HCT116 (cell line): ENCODE results near the gene SLC29A1. TPM values are rescaled to one million over a fixed set of nuclear protein-coding genes. Genes with fewer than 3 reads are reported as not detected.

Experiments
- ATAC-seq: fragments of 200-7000 bp; cut with Tn5 transposase; 2 replicates; pipeline ENCODE4 v1.9.1; 2020; ENCODE audit warnings: mild to moderate bottlenecking, moderate library complexity
- BruUV-seq: library from RNA; stranded (reverse); fragments of 400-500 nt; replicated peaks from 2 replicates; lab custom pipeline; 2021; lab: Mats Ljungman, UMichigan
- CTCF ChIA-PET: fragments of 300-600 bp; sonication (Branson Sonifier 250); formaldehyde crosslinking; loops from one replicate; lab custom pipeline; 2021; ENCODE audit warnings: antibody characterized with exemption; lab: Charles Lee
- POLR2A ChIA-PET: fragments of 300-600, 350-600 bp; sonication (Branson Sonifier 250); formaldehyde crosslinking; loops from one replicate; lab custom pipeline; 2021; ENCODE audit warnings: antibody characterized with exemption; lab: Charles Lee
- RAD21 ChIA-PET, 2 experiments: fragments of 300-600 bp; sonication (Branson Sonifier 250); formaldehyde crosslinking; loops; one replicate each; lab custom pipeline; 2023; ENCODE audit warnings: low total read pairs in 2 of 2; ENCODE audit not compliant: uncharacterized antibody in 2 of 2, unreplicated experiment in 2 of 2, low non-redundant PET in 1 of 2; lab: Charles Lee
- DNase-seq: peaks from one replicate; pipeline ENCODE4 v3.0.0-alpha.2; 2010; ENCODE audit warnings: low read depth, low spot score
- H2AFZ ChIP-seq: fragments of 200-600 bp; shearing (Covaris generic), sonication (generic); 2 replicates; pipeline ENCODE4 v1.6.1; 2017; ENCODE audit warnings: low read depth, mixed run types, mixed read lengths, antibody characterized with exemption, low read length; ENCODE audit not compliant: poor library complexity, severe bottlenecking
- H3K27ac ChIP-seq: 2 replicates; pipeline ENCODE4 v1.5.1; 2012; ENCODE audit warnings: low read depth, low read length
- H3K27me3 ChIP-seq: fragments of 200-600 bp; sonication (generic); 2 replicates; pipeline ENCODE4 v1.6.1; 2016; ENCODE audit warnings: mixed run types, low read length, mixed read lengths; ENCODE audit not compliant: insufficient read depth
- H3K36me3 ChIP-seq, 2 experiments: fragments of 200-500 bp in 1 of 2; fragments of 200-600 bp in 1 of 2; sonication (Bioruptor generic) in 1 of 2; sonication (generic) in 1 of 2; 2 replicates each; pipeline versions ENCODE4 v1.5.1 to v1.6.1; 2014 to 2016; ENCODE audit warnings: low read length in 2 of 2, inconsistent platforms in 1 of 2, mixed read lengths in 1 of 2, mixed run types in 1 of 2; ENCODE audit not compliant: insufficient read depth in 2 of 2, control insufficient read depth in 1 of 2
- H3K4me1 ChIP-seq, 2 experiments: fragments of 200-600 bp in 1 of 2; sonication (generic) in 1 of 2; 2 replicates each; pipeline versions ENCODE4 v1.5.1 to v1.6.1; 2012 to 2017; ENCODE audit warnings: low read length in 2 of 2, inconsistent platforms in 1 of 2, mild to moderate bottlenecking in 1 of 2, mixed read lengths in 1 of 2, mixed run types in 1 of 2, moderate library complexity in 1 of 2; ENCODE audit not compliant: insufficient read depth in 2 of 2, control insufficient read depth in 1 of 2
- H3K4me2 ChIP-seq: fragments of 200-600 bp; sonication (generic); 2 replicates; pipeline ENCODE4 v1.6.1; 2017; ENCODE audit warnings: mixed run types, low read length, mixed read lengths
- H3K4me3 ChIP-seq, 2 experiments: fragments of 200-600 bp in 1 of 2; sonication (generic) in 1 of 2; replicated peaks in 1 of 2; 2 replicates each; pipeline ENCODE4 v1.5.1; 2011 to 2016; ENCODE audit warnings: low read length in 2 of 2, control low read depth in 1 of 2, low read depth in 1 of 2, mild to moderate bottlenecking in 1 of 2, mixed read lengths in 1 of 2, mixed run types in 1 of 2
- H3K79me2 ChIP-seq: fragments of 200-600 bp; sonication (generic); 2 replicates; pipeline ENCODE4 v1.6.1; 2017; ENCODE audit warnings: mild to moderate bottlenecking, mixed run types, low read length, moderate library complexity, mixed read lengths; ENCODE audit not compliant: insufficient read depth
- H3K9ac ChIP-seq: fragments of 200-600 bp; sonication (generic); 2 replicates; pipeline ENCODE4 v1.6.1; 2016; ENCODE audit warnings: low read length, mixed read lengths
- H3K9me2 ChIP-seq: fragments of 200-600 bp; sonication (generic), shearing (Covaris generic); 2 replicates; pipeline ENCODE4 v1.6.1; 2017; ENCODE audit warnings: mixed run types, mild to moderate bottlenecking, moderate library complexity; ENCODE audit not compliant: insufficient read depth
- H3K9me3 ChIP-seq, 2 experiments: fragments of 200-500 bp in 1 of 2; fragments of 200-600 bp in 1 of 2; sonication (Bioruptor generic) in 1 of 2; sonication (generic) in 1 of 2; 2 replicates each; pipeline ENCODE4 v1.6.1; 2014 to 2017; ENCODE audit warnings: low read length in 2 of 2, mixed read lengths in 2 of 2, inconsistent platforms in 1 of 2, low read depth in 1 of 2, mild to moderate bottlenecking in 1 of 2, mixed run types in 1 of 2, moderate library complexity in 1 of 2; ENCODE audit not compliant: control insufficient read depth in 1 of 2, insufficient read depth in 1 of 2
- H4K20me1 ChIP-seq: fragments of 200-600 bp; sonication (generic), shearing (Covaris generic); 2 replicates; pipeline ENCODE4 v1.6.1; 2017; ENCODE audit warnings: mixed run types, mild to moderate bottlenecking, moderate library complexity; ENCODE audit not compliant: insufficient read depth
- CEBPB ChIP-seq: IDR thresholded peaks from 2 replicates; pipeline ENCODE4 v1.6.1; 2012; ENCODE audit warnings: low read depth
- EGR1 ChIP-seq: IDR thresholded peaks from 2 replicates; pipeline ENCODE4 v1.6.1; 2012; ENCODE audit warnings: low read depth
- ELF1 ChIP-seq: IDR thresholded peaks from 2 replicates; pipeline ENCODE4 v1.6.1; 2012; ENCODE audit warnings: low read depth, borderline replicate concordance
- EZH2 ChIP-seq: fragments of 200-600 bp; sonication (generic); IDR thresholded peaks from 2 replicates; pipeline ENCODE4 v1.6.1; 2017; ENCODE audit warnings: antibody characterized with exemption, mixed run types
- FOSL1 ChIP-seq: IDR thresholded peaks from 2 replicates; pipeline ENCODE4 v1.6.1; 2012; ENCODE audit warnings: low read depth
- JUND ChIP-seq: IDR thresholded peaks from 2 replicates; pipeline ENCODE4 v1.6.1; 2012
- POLR2A ChIP-seq: IDR thresholded peaks from 2 replicates; pipeline ENCODE4 v1.7.0; 2011; ENCODE audit warnings: borderline replicate concordance; ENCODE audit not compliant: insufficient read depth, insufficient read length; ENCODE audit errors: extremely low read depth
- POLR2AphosphoS5 ChIP-seq: IDR thresholded peaks from 2 replicates; pipeline ENCODE4 v1.6.1; 2011; ENCODE audit warnings: mild to moderate bottlenecking, low read depth, low read length, moderate library complexity
- SIN3A ChIP-seq: IDR thresholded peaks from 2 replicates; pipeline ENCODE4 v1.6.1; 2012; ENCODE audit warnings: low read depth
- TCF7L2 ChIP-seq: IDR thresholded peaks from 2 replicates; pipeline ENCODE4 v1.7.0; 2011; ENCODE audit warnings: borderline replicate concordance, inconsistent platforms; ENCODE audit not compliant: insufficient read depth, insufficient read length; ENCODE audit errors: extremely low read depth
- YY1 ChIP-seq: IDR thresholded peaks from 2 replicates; pipeline ENCODE4 v1.6.1; 2011; ENCODE audit warnings: low read length, low read depth, moderate library complexity, mild to moderate bottlenecking; ENCODE audit not compliant: insufficient replicate concordance; ENCODE audit errors: extremely low read depth
- ZFX ChIP-seq: fragments of 450-650 bp; IDR thresholded peaks from 2 replicates; pipeline ENCODE4 v1.6.1; 2017
- ZNF274 ChIP-seq: fragments of 200-500 bp; sonication (Bioruptor generic); IDR thresholded peaks from 2 replicates; pipeline ENCODE4 v1.6.1; 2014; ENCODE audit warnings: mild to moderate bottlenecking, low read depth, low read length, inconsistent platforms
- intact Hi-C: fragments of 100-400 bp; cut with micrococcal nuclease; formaldehyde crosslinking; loops from 2 replicates; pipeline ENCODE4 v1.10.0; 2022
- total RNA-seq: library from RNA; stranded (reverse); gene quantifications from one replicate; pipeline ENCODE4 v1.2.1, GENCODE V29; 2021; ENCODE audit not compliant: unreplicated experiment
- TF ChIP-seq, protein P1 (sequence below): IDR thresholded peaks from 2 replicates; pipeline ENCODE4 v1.6.1; 2012; ENCODE audit warnings: low read depth
- TF ChIP-seq, protein P2 (sequence below): IDR thresholded peaks from 2 replicates; pipeline ENCODE4 v1.6.1; 2012
- TF ChIP-seq, protein P3 (sequence below): IDR thresholded peaks from 2 replicates; pipeline ENCODE4 v1.6.1; 2012

Gene SLC29A1
- total RNA-seq, 1 experiment from 2014 or later, result 67.6 TPM

DNA sequence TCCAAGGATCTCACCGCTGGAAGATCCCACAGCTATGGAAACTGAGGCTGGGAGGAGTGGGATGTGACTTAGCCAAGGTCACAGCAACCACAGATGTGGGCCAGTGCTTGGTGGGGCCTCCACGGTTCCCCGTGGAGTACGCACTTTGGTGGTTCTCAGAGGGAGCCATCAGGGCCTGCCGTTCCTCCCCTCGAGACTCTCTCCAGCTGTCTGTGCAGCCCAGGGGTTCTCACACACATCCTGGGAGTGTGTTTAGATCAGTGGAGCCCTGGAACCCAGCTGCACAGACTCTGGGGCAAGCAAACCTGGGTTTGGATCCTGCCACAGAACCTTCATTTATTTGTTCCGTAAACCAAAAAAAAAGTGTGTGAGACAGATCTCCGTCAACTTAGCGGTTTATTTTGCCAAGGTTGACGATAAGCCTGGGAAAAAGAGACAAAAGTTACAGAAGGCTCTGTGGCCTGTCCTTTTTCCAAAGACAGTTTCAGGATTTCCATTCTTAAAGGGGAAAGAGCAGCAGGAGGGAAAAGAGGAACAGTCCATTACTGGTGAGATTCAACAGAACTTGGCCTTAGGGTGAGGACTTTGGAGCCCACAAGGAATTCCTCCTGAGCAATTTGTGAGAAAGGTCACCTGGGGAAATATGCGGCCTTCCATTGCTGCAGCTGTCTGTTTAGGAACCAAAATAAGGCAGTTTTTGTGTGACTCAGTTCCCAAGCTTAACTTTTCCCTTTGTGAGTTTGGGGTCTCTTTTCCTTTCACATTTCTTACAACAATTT is 20.2 kb upstream of the SLC29A1 start:
- ChIA-PET CTCF (no interaction called here), POLR2A (interaction anchor here (0.8 kb wide), 1 partner anchor 16 kb away, joined by 3 read pairs; no protein-coding TSS in a partner anchor), RAD21 (no interaction called here)
- Histone ChIP-seq H2AFZ (no peak overlapping the region), H3K4me2 (no peak overlapping the region), H3K79me2 (no peaks in the 10 kb centered on the region), H3K9me2 (no peaks in the 10 kb centered on the region), H3K4me3 (no peak overlapping the region), H3K36me3 (no peaks in the 10 kb centered on the region), H4K20me1 (no peaks in the 10 kb centered on the region), H3K9ac (no peak overlapping the region), H3K27me3 (no peaks in the 10 kb centered on the region), H3K4me1 (peaks cover 0 to 10% of the 10 kb centered on the region in 2 experiments; a peak in 2 of 4 replicates), H3K9me3 (no peaks in the 10 kb centered on the region), H3K27ac (no peak overlapping the region)
- no peak for ATAC-seq
- no TSS peak for BruUV-seq
- no peak for TF ChIP-seq SIN3A
- TF ChIP-seq FOSL1, result no peak
- TF ChIP-seq ELF1, result no peak
- TF ChIP-seq, protein P1, sequence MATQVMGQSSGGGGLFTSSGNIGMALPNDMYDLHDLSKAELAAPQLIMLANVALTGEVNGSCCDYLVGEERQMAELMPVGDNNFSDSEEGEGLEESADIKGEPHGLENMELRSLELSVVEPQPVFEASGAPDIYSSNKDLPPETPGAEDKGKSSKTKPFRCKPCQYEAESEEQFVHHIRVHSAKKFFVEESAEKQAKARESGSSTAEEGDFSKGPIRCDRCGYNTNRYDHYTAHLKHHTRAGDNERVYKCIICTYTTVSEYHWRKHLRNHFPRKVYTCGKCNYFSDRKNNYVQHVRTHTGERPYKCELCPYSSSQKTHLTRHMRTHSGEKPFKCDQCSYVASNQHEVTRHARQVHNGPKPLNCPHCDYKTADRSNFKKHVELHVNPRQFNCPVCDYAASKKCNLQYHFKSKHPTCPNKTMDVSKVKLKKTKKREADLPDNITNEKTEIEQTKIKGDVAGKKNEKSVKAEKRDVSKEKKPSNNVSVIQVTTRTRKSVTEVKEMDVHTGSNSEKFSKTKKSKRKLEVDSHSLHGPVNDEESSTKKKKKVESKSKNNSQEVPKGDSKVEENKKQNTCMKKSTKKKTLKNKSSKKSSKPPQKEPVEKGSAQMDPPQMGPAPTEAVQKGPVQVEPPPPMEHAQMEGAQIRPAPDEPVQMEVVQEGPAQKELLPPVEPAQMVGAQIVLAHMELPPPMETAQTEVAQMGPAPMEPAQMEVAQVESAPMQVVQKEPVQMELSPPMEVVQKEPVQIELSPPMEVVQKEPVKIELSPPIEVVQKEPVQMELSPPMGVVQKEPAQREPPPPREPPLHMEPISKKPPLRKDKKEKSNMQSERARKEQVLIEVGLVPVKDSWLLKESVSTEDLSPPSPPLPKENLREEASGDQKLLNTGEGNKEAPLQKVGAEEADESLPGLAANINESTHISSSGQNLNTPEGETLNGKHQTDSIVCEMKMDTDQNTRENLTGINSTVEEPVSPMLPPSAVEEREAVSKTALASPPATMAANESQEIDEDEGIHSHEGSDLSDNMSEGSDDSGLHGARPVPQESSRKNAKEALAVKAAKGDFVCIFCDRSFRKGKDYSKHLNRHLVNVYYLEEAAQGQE, result no peak
- no peak for TF ChIP-seq EGR1
- TF ChIP-seq, protein P2, sequence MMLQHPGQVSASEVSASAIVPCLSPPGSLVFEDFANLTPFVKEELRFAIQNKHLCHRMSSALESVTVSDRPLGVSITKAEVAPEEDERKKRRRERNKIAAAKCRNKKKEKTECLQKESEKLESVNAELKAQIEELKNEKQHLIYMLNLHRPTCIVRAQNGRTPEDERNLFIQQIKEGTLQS, result no peak
- TF ChIP-seq EZH2, result no peak
- no peak for TF ChIP-seq JUND
- no peak for TF ChIP-seq POLR2A
- TF ChIP-seq TCF7L2, result no peak
- no peak for TF ChIP-seq YY1
- no peak for TF ChIP-seq POLR2AphosphoS5
- TF ChIP-seq CEBPB, result no peak
- TF ChIP-seq, protein P3, sequence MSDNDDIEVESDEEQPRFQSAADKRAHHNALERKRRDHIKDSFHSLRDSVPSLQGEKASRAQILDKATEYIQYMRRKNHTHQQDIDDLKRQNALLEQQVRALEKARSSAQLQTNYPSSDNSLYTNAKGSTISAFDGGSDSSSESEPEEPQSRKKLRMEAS, result no peak
- TF ChIP-seq ZFX, result no peak
- TF ChIP-seq ZNF274, result no peak
- DNase-seq, result no peak
- intact Hi-C loops, result no loop called here
